ENCODE results near the gene SNHG17. TPM values are rescaled to one million over a fixed set of nuclear protein-coding genes. Genes with fewer than 3 reads are reported as not detected.

The SNHG17 gene
- total and polyA plus RNA-seq, 12 donors: 4.2 to 25.9 (median 6.7) TPM

DNA sequence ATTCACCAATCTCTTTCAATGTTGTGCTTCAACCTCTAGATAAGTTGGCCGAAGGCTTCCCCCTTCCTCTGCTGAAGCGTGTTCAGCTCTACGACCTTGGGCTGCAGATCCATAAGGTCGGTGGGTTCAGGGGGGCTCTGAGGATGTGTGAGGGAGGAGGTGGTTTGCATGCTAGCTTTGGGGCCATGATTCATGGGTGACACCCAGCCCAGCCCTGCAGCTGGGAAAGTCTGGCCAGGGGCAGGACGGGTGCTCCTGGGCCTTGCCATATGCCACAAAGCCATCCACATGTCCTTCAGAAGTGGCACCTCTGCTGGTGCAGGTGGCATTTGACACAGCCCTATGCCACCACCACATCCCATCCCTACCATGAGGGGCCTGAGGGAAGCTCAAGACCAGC lies 61.2 kb downstream of the SNHG17 start:
- H3K27ac ChIP-seq: no peak overlapping the region
- peaks cover 0 to 4% (median 0%) of the 10 kb centered on the region in 7 donors for H3K27me3 ChIP-seq
- DNase-seq (no peak), ATAC-seq (peak in 1 of 8 donors; percentile 22)
- intact Hi-C loops (cut with DNase I): loop anchor here in 1 of 10 donors (5.0 kb wide), 1 partner anchor 642 kb away; no protein-coding TSS in a partner anchor
- no peaks in the 10 kb centered on the region for H3K36me3 ChIP-seq
- no peaks in the 10 kb centered on the region for H3K9me3 ChIP-seq
- no peak for TF ChIP-seq CTCF (IDR thresholded peaks at IDR 0.05)
- H3K4me3 ChIP-seq: no peak overlapping the region
- 78 to 80% methylated on average over 5 of the region's 5 CpGs for WGBS, 2 donors
- peaks cover 0 to 14% (median 0%) of the 10 kb centered on the region in 9 donors for H3K4me1 ChIP-seq

- no peak overlapping the region for H3K4me3 ChIP-seq
- H3K4me1 ChIP-seq: peaks cover 0 to 14% (median 0%) of the 10 kb centered on the region in 9 donors
- no peaks in the 10 kb centered on the region for H3K36me3 ChIP-seq
- H3K9me3 ChIP-seq: no peaks in the 10 kb centered on the region
- intact Hi-C loops (cut with DNase I): loop anchor here in 1 of 10 donors (5.0 kb wide), 1 partner anchor 641 kb away; no protein-coding TSS in a partner anchor
- DNase-seq (peak in 1 of 2 donors; percentile 17), ATAC-seq (peak; percentile 17 to 89 (median 66))
- no peak for TF ChIP-seq CTCF (IDR thresholded peaks at IDR 0.05)
- WGBS, 2 donors: 27 to 32% methylated on average over 7 of the region's 7 CpGs
- H3K27ac ChIP-seq: peak overlapping the region in 3 of 10 donors; percentile 29 to 39 (median 35)
- peaks cover 0 to 4% (median 0%) of the 10 kb centered on the region in 7 donors for H3K27me3 ChIP-seq
Observed at GRCh38 chr20:38373231-38373867, 61.8 kb downstream of the SNHG17 start.

DNA sequence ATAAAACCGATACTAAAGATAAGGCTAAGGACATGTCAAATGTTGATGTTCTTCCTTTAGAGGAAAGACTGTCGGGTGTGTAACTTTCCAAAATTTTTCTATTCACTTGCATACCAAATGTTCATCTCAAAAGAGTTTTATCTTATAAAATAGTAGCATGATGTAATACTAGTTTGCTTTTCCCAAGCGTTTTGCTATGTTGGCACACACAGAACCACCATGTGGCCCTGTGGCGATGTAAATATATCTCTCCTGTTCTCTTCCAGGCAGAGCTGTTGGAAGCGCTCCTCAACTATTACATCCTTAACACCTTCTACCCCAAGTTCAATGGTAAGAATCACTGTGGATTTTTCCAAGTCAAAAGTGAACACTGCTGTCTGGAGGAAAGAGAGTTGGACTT lies 62.3 kb downstream of the SNHG17 start:
- WGBS, 2 donors: 55 to 64% methylated on average over 5 of the region's 5 CpGs
- no peak for TF ChIP-seq CTCF (IDR thresholded peaks at IDR 0.05)

More for the DNA sequence above, 62.3 kb downstream of the SNHG17 start:
- Histone ChIP-seq H3K27ac (peak overlapping the region in 3 of 10 donors; percentile 29 to 39 (median 35)), H3K27me3 (peaks cover 0 to 4% (median 0%) of the 10 kb centered on the region in 7 donors), H3K9me3 (no peaks in the 10 kb centered on the region), H3K36me3 (no peaks in the 10 kb centered on the region), H3K4me3 (no peak overlapping the region), H3K4me1 (peaks cover 0 to 14% (median 0%) of the 10 kb centered on the region in 9 donors)
- DNase-seq (no peak), ATAC-seq (peak in 1 of 8 donors; percentile 39)
- intact Hi-C loops (cut with DNase I): loop anchor here in 1 of 10 donors (5.0 kb wide), 1 partner anchor 641 kb away; no protein-coding TSS in a partner anchor

Other genes starting within 250 kb of the SNHG17 start
- gene KIAA1755, start 174.6 kb downstream of the SNHG17 start, total RNA-seq: 1 to 10 TPM; 2.7 to 7.7 (median 5.2) TPM
- gene KIAA1755, start 174.6 kb downstream of the SNHG17 start, polyA plus RNA-seq: 1 to 10 TPM; 2.9 to 6.2 TPM
- gene BPI, start 131.2 kb downstream of the SNHG17 start, total RNA-seq: 1 to 10 TPM in 1 of 10 donors, under 1 TPM in 3, not detected in 6; 0.15 to 1.6 (median 0.18) TPM
- gene BPI, start 131.2 kb downstream of the SNHG17 start, polyA plus RNA-seq: under 1 TPM in 1 of 2 donors, not detected in 1; 0.01 TPM
- 1 to 10 TPM in 1 of 10 donors, under 1 TPM in 4, not detected in 5; 0.17 to 3.5 (median 0.23) TPM for gene LBP, start 88.8 kb downstream of the SNHG17 start, total RNA-seq
- 1 to 10 TPM in 1 of 2 donors, under 1 TPM in 1; 0.37 to 1.3 TPM for gene LBP, start 88.8 kb downstream of the SNHG17 start, polyA plus RNA-seq
- gene RALGAPB, start 37.5 kb upstream of the SNHG17 start, total RNA-seq: 10 to 100 TPM; 21.6 to 28.2 (median 26.5) TPM
- 1 to 10 TPM; 8.4 to 9.1 TPM for gene RALGAPB, start 37.5 kb upstream of the SNHG17 start, polyA plus RNA-seq
- under 1 TPM in 1 of 10 donors, not detected in 9; 0.32 TPM for gene ADIG, start 145.9 kb upstream of the SNHG17 start, total RNA-seq
- not detected for gene ADIG, start 145.9 kb upstream of the SNHG17 start, polyA plus RNA-seq
- not detected for gene ARHGAP40, start 166.5 kb upstream of the SNHG17 start, total RNA-seq
- not detected for gene ARHGAP40, start 166.5 kb upstream of the SNHG17 start, polyA plus RNA-seq